A673 (cell line): ENCODE measurements around the gene CDC25A. TPM values are rescaled to one million over a fixed set of nuclear protein-coding genes. Genes with fewer than 3 reads are reported as not detected.
"Not testable (repeated sequence)": the region's sequence is repeated elsewhere in the genome, so short reads cannot be mapped to it uniquely, and the experiment has no call there.

Experiments used
- BruUV-seq: library from RNA; stranded (reverse); fragments of 400-500 nt; replicated peaks from 2 replicates; lab custom pipeline; 2021; lab: Mats Ljungman, UMichigan
- CTCF ChIA-PET: fragments of 300-600 bp; sonication (Branson Sonifier 250); formaldehyde crosslinking; loops from one replicate; lab custom pipeline; 2022; ENCODE audit warnings: antibody characterized with exemption; lab: Charles Lee
- POLR2A ChIA-PET: fragments of 300-600 bp; sonication (Branson Sonifier 250); formaldehyde crosslinking; loops from one replicate; lab custom pipeline; 2022; ENCODE audit warnings: antibody characterized with exemption; ENCODE audit not compliant: low non-redundant PET; lab: Charles Lee
- DNase-seq: peaks from one replicate; pipeline ENCODE4 v3.0.0-alpha.2; 2015; ENCODE audit warnings: low spot score
- H3K27ac ChIP-seq: fragments of 200-600 bp; sonication (generic); 2 replicates; pipeline ENCODE4 v1.5.1; 2016; ENCODE audit warnings: mixed run types, low read depth, mild to moderate bottlenecking, mixed read lengths, antibody characterized with exemption, low read length; ENCODE audit not compliant: poor library complexity, severe bottlenecking
- H3K27me3 ChIP-seq: fragments of 200-600 bp; sonication (generic); replicated peaks from 2 replicates; pipeline ENCODE4 v1.6.1; 2017; ENCODE audit warnings: mixed run types, low read depth, mild to moderate bottlenecking, mixed read lengths, antibody characterized with exemption, low read length; ENCODE audit not compliant: insufficient read depth, poor library complexity
- H3K36me3 ChIP-seq: fragments of 200-600 bp; sonication (generic); 2 replicates; pipeline ENCODE4 v1.6.1; 2016; ENCODE audit warnings: mixed run types, mild to moderate bottlenecking, mixed read lengths, antibody characterized with exemption, low read length; ENCODE audit not compliant: insufficient read depth, poor library complexity, severe bottlenecking
- H3K4me1 ChIP-seq: fragments of 200-600 bp; sonication (generic); 2 replicates; pipeline ENCODE4 v1.6.1; 2017; ENCODE audit warnings: mixed run types, mild to moderate bottlenecking, mixed read lengths, antibody characterized with exemption, low read length; ENCODE audit not compliant: insufficient read depth, poor library complexity, severe bottlenecking
- H3K4me3 ChIP-seq: fragments of 200-600 bp; sonication (generic); 2 replicates; pipeline ENCODE4 v1.5.1; 2016; ENCODE audit warnings: low read depth, mixed run types, mild to moderate bottlenecking, mixed read lengths, low read length; ENCODE audit not compliant: poor library complexity, severe bottlenecking
- H3K9me3 ChIP-seq: fragments of 200-600 bp; sonication (generic); 2 replicates; pipeline ENCODE4 v1.6.1; 2016; ENCODE audit warnings: mixed run types, low read depth, mild to moderate bottlenecking, mixed read lengths, antibody characterized with exemption, low read length; ENCODE audit not compliant: poor library complexity, severe bottlenecking
- EZH2 ChIP-seq: fragments of 200-600 bp; sonication (generic); IDR thresholded peaks from 2 replicates; pipeline ENCODE4 v1.6.1; 2017; ENCODE audit warnings: borderline replicate concordance, low read depth, mild to moderate bottlenecking, mixed read lengths, antibody characterized with exemption, low read length; ENCODE audit not compliant: poor library complexity, severe bottlenecking
- intact Hi-C: fragments of 100-400 bp; cut with micrococcal nuclease; formaldehyde crosslinking; loops from one replicate; pipeline ENCODE4 v1.10.0; 2022; ENCODE audit not compliant: unreplicated experiment
- total RNA-seq: library from RNA; stranded (reverse); gene quantifications from 2 replicates; pipeline ENCODE4 v1.2.3, GENCODE V29; 2021
- TF ChIP-seq, protein P1 (sequence below): fragments of 300-800, 200-600 bp; sonication (generic); conservative IDR thresholded peaks from 2 replicates; pipeline ENCODE4 v1.5.1; 2017; ENCODE audit warnings: low read depth, mild to moderate bottlenecking, antibody characterized with exemption, low read length, moderate library complexity, mixed read lengths

Gene CDC25A
- total RNA-seq, 1 experiment from 2014 or later = 34.6 TPM

- DNase-seq = no peak
- Histone ChIP-seq H3K27me3 (no peaks in the 10 kb centered on the region), H3K27ac (no peak overlapping the region), H3K36me3 (no peaks in the 10 kb centered on the region), H3K4me3 (no peak overlapping the region), H3K9me3 (no peaks in the 10 kb centered on the region), H3K4me1 (no peaks in the 10 kb centered on the region)
- no peak for TF ChIP-seq EZH2
- TF ChIP-seq, protein P1, sequence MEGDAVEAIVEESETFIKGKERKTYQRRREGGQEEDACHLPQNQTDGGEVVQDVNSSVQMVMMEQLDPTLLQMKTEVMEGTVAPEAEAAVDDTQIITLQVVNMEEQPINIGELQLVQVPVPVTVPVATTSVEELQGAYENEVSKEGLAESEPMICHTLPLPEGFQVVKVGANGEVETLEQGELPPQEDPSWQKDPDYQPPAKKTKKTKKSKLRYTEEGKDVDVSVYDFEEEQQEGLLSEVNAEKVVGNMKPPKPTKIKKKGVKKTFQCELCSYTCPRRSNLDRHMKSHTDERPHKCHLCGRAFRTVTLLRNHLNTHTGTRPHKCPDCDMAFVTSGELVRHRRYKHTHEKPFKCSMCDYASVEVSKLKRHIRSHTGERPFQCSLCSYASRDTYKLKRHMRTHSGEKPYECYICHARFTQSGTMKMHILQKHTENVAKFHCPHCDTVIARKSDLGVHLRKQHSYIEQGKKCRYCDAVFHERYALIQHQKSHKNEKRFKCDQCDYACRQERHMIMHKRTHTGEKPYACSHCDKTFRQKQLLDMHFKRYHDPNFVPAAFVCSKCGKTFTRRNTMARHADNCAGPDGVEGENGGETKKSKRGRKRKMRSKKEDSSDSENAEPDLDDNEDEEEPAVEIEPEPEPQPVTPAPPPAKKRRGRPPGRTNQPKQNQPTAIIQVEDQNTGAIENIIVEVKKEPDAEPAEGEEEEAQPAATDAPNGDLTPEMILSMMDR = no peak
- BruUV-seq = no TSS peak
- CTCF ChIA-PET = no interaction called here
- POLR2A ChIA-PET = no interaction called here
- intact Hi-C loops = no loop called here
Observed at GRCh38 chr3:48112813-48113212, 75.4 kb downstream of the CDC25A start.

DNA sequence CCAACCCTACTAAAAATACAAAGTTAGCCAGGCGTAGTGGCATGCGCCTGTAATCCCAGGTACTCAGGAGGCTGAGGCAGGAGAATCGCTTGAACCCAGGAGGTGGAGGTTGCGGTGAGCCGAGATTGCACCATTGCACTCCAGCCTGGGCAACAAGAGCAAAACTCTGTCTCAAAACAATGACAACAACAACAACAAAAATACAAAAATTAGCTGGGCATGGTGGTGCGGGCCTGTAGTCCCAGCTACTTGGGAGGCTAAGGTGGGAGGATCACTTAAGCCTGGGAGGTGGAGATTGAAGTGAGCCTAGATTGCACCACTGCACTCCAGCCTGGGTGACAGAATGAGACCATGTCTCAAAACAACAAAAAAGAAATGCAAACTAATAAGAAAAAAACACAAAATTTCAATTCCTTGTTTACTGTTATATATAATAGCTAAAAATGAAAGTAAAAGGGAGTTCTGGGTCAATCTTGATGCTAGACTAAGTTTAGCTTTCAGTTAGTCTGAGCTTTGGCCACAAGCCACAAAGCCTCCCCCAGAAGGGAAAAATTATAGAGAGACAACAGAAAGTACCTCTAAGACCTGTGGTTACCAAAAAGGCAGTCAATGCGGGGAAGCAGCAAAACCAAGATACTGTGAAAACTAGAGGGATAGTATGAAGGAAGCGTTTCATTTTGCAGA lies 76.0 kb downstream of the CDC25A start:
- POLR2A ChIA-PET, H3K4me1 ChIP-seq, intact Hi-C loops, H3K9me3 ChIP-seq, H3K27ac ChIP-seq, BruUV-seq, H3K4me3 ChIP-seq, H3K27me3 ChIP-seq, DNase-seq, CTCF ChIA-PET, H3K36me3 ChIP-seq: not testable (repeated sequence)

DNA sequence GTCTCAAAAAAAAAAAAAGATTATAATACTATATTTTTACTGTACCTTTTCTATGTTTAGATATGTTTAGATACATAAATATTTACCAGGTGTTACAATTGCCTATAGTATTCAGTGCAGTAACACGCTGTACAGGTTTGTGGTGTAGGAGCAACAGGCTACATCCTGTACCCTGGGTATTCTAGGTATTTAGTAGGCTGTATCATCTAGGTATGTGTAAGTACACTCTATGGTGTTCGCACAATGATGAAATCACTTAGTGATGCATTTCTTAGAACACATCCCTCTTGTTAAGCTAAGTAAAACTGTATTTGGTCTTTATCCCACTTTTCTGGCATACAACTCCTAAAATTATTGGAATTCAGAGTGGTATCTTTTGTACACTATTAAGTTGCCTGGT lies 77.8 kb downstream of the CDC25A start:
- ChIA-PET CTCF (no interaction called here), POLR2A (no interaction called here)
- Histone ChIP-seq H3K4me1 (no peaks in the 10 kb centered on the region), H3K4me3 (no peak overlapping the region), H3K27ac (no peak overlapping the region), H3K27me3 (no peaks in the 10 kb centered on the region), H3K36me3 (no peaks in the 10 kb centered on the region), H3K9me3 (no peaks in the 10 kb centered on the region)
- TF ChIP-seq EZH2 = no peak
- TF ChIP-seq, protein P1 = no peak
- no peak for DNase-seq
- intact Hi-C loops = no loop called here
- BruUV-seq = no TSS peak

DNA sequence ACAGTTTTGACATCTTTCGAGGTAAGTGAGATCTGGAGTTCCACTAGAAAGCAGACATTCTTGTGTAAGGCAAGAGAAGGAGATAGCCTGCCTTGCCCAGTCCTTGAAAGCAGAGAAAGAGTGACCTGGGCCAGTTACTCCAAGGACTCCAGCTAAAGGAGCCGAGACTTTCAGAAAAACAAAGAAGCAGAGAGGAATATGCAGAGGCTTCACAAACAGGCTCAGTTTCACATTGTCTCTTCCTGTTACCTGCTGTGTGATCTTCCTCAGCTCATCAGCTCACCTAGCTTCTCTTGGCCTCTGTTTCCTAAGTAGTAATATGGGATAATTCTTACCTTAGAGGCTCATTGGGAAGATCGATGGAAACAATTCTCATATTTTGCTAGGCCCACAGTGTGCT lies 81.0 kb downstream of the CDC25A start:
- DNase-seq = no peak
- no peaks in the 10 kb centered on the region for H3K36me3 ChIP-seq
- intact Hi-C loops = no loop called here
- CTCF ChIA-PET = no interaction called here
- BruUV-seq = no TSS peak
- H3K4me1 ChIP-seq = no peaks in the 10 kb centered on the region
- H3K27ac ChIP-seq = no peak overlapping the region
- TF ChIP-seq, protein P1 = no peak
- TF ChIP-seq EZH2 = no peak
- POLR2A ChIA-PET = interaction anchor here (0.6 kb wide), 1 partner anchor 193 kb away, joined by 10 read pairs; no protein-coding TSS in a partner anchor
- H3K9me3 ChIP-seq = no peaks in the 10 kb centered on the region
- no peaks in the 10 kb centered on the region for H3K27me3 ChIP-seq
- H3K4me3 ChIP-seq = no peak overlapping the region
